Smooth muscle cell (in vitro differentiated cells): Measurements from ENCODE around the gene SYT14. TPM values are rescaled to one million over a fixed set of nuclear protein-coding genes. Genes with fewer than 3 reads are reported as not detected.

Experiments used
- polyA plus RNA-seq: library from polyadenylated mRNA; unstranded; fragments of >200 nt; fragmentation: Nextera tagmentation; extraction: Ambion mirVana; gene quantifications from 2 replicates; pipeline ENCODE4 v1.2.1, GENCODE V29; 2016
- total RNA-seq: library from RNA; depleted of rRNA; stranded (reverse); fragments of >200 nt; gene quantifications from 2 replicates; pipeline ENCODE4 v1.2.3, GENCODE V29; 2014

SYT14 gene
- total and polyA plus RNA-seq, 2 experiments from 2014 or later = 0.81 TPM; not detected in 1

Other genes with a start within 250 kb of the SYT14 start
- gene HSD11B1, start 233.4 kb upstream of the SYT14 start, total RNA-seq = not detected in 2 replicates
- 0.74 TPM in 1 of 2 replicates, not detected in the other for gene HSD11B1, start 233.4 kb upstream of the SYT14 start, polyA plus RNA-seq
- 0.04 TPM in 1 of 2 replicates, not detected in the other for gene TRAF3IP3, start 182.2 kb upstream of the SYT14 start, total RNA-seq
- 0.72 TPM in 1 of 2 replicates, not detected in the other for gene TRAF3IP3, start 182.2 kb upstream of the SYT14 start, polyA plus RNA-seq
- gene C1orf74, start 153.7 kb upstream of the SYT14 start, total RNA-seq = 5.0 and 10.6 TPM in 2 replicates
- gene C1orf74, start 153.7 kb upstream of the SYT14 start, polyA plus RNA-seq = 1.0 and 3.8 TPM in 2 replicates
- 52.3 and 59.6 TPM in 2 replicates for gene IRF6, start 132.1 kb upstream of the SYT14 start, total RNA-seq
- gene IRF6, start 132.1 kb upstream of the SYT14 start, polyA plus RNA-seq = 18.1 and 57.4 TPM in 2 replicates
- 5.2 and 6.2 TPM in 2 replicates for gene UTP25, start 110.2 kb upstream of the SYT14 start, total RNA-seq
- gene UTP25, start 110.2 kb upstream of the SYT14 start, polyA plus RNA-seq = 2.3 and 2.9 TPM in 2 replicates